HG03575 (cell line): ENCODE data around the gene C10orf105.

ENCODE experiments used
- ATAC-seq: cut with Tn5 transposase; IDR thresholded peaks from one replicate; pipeline ENCODE4 v1.9.1; 2021; ENCODE audit not compliant: unreplicated experiment, insufficient number of reproducible peaks, low FRiP score; ENCODE audit errors: extremely low read depth

C10orf105 gene

DNA sequence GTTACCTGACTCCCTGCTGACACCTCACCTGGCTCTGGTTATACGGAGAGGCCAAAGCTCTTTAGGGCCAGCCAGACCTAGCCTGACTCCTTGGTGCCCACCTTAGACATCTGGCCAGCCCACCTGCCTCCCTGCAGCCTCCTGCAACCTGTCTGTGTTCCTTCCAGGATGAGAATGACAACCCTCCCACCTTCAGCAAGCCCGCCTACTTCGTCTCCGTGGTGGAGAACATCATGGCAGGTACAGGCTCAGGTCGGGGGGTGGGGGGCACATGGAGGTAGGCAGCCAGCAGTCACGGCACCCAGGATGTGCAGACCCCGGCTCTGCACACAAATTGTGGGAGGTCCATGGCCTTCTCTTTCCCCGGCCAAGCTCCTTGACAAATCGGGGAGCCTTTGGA lies 32.1 kb downstream of the C10orf105 start:
- no peak for ATAC-seq

DNA sequence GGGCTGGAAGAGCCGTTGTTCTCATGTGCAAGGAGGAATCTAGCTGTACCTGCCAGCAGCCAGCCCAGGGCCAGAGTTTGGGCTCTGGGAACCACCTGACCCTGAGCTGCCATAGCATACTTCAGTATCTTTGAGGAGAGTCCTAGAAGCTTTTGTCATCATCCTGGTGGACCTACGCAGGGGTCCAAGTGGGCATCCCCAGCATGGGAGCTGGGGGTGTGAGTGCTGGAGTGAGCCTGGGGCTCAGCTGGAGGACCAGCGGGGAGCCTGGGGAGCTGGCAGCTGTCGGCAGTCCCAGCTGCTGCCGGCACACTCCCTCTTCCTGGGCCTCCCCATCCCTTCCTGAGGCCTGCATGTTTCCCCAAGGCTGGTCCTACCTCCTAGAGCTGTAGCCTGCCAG lies 32.5 kb downstream of the C10orf105 start:
- ATAC-seq = no peak

DNA sequence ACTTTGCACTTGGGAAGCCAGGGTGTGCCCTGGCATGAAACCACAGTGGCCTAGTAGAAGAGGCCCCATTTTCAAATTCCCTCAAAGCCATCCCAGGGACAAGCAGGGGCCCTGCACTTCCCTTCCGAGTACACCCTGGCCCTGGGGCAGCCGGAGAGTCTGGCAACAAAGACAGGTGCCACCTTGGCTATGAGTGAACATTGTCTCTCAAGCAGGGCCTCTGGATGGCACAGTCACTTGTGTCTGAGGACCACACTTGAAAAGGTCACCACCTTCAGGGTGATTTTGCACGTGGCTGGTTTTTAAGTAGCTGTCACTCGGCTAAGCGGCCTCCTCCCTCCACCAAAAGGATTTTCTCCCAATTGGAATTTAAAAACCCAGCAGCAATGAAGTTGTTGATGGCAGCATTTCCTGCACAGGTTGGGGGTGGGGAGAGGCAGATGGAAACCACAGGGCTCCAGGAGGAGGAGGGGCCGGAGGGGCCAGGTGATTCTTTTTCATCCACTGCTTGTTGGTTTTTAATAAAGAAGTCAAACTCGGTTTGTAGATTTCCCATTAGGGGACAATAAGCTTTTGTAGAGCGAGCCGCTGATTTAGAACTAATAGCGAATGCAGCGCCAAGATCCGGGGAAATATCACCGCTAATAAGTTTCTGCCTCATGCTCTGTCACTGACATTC lies 33.9 kb downstream of the C10orf105 start:
- ATAC-seq = no peak

DNA sequence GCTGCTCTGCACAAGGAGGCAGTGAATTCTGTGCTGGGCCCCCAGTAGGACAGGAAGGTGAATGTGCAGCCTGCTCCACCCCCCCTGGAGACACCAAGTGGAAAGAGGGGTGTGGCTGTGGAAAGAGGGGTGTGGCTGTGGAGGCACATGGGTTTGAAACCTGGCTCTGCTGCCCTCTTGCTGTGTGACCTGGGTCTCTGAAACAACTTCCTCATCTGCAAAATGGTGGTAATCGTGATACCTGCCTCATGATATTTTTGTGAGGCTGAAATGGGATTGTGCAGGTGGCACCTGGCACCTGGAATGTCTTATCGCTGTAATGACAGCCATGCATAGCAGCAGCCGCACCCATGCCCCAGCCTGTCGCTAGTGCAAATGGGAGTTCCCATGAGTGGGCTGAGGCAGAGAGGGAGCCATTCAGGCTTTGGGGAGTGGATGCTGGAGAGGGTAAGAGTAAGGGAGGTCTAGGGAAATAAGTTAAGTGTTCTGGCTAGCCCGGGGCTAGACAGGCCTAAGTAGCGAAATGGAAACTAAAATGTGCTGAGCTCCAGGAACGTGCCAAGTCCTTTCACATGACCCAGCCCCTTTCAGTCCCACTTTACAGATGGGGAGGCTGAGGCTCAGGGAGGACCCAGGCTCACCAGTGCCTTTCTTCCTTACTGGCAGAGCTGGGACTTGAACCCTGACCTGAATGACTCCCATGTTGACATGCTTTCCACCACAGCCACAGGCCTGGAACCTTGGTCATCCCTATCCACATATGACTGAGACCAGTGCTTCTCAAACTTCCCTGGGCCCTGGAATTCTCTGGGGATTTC lies 35.0 kb downstream of the C10orf105 start:
- no peak for ATAC-seq

DNA sequence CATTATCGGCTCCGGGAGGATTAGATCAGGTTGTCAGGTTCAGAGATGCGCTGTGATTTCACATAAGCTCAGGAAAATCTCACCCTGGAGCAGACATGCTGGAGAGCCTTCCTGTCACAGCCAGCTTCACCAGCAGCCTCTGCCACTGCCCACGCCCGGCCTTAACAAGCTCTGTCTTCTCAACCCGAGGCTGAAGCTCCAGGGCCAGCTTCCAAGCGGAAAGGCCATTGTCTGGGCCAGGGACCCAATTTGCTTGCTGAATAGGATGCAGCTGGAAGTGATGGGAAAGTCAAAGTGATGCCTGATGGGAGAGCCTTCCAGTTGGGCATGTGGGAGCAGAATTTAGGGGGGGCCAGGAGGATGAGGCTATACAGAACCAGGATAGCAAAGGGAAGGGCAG lies 36.3 kb downstream of the C10orf105 start:
- ATAC-seq = no peak

DNA sequence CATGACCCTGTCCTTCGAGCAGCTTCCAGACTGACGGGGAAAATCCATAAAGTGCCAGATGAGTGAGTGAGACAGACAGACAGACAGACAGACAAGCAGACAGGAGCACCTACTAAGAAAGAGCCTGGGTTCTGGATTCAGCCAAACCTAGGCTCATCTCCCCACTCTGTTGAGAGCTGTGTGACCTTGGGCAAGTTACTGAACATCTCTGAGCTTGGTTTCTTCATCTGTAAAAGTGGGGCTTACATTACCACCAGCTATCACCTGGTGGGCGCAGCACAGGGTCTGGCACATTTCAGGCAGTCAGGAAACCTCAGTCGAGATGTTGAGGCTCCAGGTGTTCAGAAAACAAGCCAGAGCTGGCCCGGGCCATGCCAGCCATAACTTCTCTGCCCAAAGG lies 37.6 kb downstream of the C10orf105 start:
- ATAC-seq = no peak

DNA sequence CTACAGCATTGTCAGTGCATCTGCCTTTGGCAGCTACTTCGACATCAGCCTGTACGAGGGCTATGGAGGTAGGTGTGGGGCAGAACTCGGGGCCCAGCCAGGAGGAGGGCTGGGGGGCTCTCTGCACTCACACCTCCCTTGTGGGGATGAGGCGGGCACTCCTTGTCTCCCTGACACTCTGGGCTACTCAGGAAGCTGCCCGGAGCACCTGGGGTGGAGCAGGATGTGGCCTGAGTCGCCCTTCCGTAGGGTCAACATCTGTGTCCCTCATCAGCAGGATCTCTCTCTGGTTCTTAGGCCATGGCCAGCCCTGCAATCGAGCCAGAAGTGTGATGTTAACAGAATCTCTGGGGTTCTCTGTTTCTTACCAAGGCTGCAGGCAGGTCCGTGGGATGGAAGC lies 40.2 kb downstream of the C10orf105 start:
- ATAC-seq = no peak

DNA sequence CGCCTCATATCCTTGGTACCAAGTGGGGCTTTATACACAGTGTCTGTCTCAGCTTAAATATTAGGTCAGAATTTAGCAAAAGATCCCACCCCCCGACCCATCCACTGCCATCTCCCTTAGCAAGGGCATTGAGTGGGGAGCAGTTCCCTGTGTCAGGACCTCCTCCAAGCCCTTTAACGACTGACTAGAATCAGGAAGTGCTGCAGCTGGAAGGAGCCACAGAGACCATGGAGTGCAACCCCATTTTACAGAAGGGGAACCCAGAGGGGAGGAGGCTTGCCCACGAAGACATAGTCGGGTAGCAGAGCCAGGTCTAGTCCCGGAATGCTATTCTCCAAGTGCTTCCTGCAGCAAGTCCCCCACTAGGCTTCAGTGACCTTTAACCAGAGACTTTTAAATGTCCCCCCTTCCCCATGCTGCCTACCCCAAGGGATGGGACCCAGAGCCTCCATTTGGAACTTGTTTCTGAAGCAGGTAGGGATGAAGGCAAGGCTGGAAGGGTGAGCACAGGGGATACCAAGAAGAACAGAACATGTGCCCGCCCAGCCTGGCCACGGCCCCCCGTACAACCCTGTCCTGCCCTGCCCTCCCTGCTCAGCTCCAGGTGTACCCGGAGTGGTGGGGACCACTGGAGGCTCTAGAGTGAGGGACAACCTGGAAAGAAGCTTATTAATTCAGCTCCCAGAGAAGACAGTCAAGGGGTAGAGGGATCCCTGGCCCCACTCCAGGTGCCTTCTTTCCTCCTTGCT lies 41.3 kb downstream of the C10orf105 start:
- no peak for ATAC-seq

DNA sequence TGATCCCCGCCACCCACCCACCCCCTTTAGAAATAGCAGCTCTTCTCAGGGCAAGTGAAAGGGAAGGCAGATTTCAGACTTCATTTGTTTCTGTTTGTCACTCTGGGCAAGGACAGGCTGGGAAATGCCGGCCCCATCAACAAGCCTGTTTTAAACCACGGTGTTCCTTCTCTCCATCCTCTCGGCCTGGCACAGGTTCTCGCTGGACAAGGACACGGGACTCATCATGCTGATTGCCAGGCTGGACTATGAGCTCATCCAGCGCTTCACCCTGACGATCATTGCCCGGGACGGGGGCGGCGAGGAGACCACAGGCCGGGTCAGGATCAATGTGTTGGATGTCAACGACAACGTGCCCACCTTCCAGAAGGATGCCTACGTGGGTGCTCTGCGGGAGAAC lies 42.3 kb downstream of the C10orf105 start:
- no peak for ATAC-seq

DNA sequence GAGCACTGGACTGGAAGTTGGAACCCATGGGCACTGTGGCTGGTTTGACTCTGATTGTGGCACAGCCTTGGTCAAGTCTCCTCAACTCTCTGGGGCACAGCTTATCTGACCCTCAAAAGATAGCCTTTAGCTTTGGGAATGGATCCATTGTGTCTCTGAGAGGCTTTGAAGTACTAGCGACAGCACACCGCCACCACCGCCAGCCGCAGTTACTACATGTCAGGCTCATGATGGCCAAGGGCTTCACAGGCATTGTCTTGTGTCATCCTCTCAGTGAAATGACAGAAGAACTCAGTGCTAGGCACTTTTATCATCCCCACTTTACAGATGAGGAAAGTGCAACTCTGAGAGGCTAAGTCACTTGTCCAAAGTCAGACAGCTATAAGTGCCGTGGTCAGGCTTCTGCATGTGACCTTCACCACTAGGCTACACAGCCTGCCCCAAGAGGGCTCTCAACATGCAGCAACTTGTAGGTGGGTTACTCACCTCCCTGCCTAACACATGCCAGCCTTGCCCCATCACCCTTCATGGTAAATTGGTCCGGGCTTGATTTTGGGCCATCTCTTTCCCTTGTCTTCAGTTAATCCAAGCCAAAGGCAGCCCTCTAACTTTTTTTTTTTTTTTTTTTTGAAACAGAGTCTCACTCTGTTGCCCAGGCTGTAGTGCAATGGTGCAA lies 44.1 kb downstream of the C10orf105 start:
- no peak for ATAC-seq

DNA sequence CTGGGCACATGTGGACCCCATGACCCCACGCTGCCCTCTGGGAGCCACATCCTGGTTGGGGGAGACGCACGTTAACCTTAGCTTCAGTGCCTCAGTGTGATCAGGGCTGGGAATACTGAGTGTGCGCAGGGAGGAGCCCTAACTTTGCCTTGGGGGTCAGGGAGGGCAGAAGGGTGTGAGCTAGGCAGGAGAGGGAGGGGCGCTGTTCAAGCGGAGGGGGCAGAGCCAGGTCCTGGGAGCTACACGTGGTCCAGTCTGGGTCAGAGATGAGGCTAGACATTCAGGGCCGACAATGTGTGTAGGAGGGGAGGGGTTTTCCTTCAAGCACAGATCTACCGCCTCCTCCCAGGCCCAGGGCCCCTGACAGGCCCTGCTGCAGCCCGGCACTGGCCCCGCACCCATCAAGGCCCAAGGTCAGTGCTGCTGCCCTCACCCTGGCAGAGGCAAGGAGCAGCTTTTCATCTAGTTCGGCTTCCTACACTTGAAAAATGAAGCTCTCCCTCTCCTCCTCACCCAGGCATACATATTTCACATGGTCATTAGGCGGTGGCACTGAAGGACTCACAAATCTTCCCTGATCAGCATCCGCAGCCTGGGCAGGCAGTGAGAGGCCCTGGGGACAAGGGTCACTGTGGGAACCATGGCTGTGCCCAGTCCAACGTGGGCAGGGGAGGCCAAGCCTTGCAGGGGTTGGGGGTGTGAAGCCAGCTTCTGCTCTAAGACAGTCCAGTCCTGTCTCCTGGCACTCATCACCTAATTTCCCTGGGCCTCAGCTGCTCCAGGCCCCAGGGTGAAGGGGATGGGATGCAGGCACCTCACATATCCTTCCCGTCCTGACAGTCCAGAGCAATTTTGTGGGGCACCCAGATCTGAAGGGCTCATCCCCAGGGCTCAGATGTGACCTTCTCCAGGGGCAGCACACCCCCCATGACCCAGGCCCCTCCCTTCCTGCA lies 47.3 kb downstream of the C10orf105 start:
- ATAC-seq = no peak

DNA sequence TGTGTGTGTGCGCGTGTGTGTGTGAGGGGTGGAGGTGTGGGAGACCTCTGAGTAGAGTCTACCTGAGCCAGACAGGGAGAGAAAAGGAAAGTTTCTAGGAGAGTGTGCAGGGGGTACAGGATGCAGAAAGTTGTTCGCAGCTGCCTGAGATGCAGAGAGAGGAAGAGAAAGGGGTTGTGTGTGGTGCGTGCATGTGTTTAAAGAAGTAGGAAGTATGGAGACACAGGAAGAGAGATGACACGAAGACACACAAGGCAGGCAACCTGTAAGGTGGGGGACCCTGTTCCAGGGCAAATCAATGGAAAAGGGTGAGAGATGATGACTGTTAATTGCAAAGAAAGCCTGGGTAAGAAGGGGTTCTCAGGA lies 52.2 kb downstream of the C10orf105 start:
- ATAC-seq = no peak

DNA sequence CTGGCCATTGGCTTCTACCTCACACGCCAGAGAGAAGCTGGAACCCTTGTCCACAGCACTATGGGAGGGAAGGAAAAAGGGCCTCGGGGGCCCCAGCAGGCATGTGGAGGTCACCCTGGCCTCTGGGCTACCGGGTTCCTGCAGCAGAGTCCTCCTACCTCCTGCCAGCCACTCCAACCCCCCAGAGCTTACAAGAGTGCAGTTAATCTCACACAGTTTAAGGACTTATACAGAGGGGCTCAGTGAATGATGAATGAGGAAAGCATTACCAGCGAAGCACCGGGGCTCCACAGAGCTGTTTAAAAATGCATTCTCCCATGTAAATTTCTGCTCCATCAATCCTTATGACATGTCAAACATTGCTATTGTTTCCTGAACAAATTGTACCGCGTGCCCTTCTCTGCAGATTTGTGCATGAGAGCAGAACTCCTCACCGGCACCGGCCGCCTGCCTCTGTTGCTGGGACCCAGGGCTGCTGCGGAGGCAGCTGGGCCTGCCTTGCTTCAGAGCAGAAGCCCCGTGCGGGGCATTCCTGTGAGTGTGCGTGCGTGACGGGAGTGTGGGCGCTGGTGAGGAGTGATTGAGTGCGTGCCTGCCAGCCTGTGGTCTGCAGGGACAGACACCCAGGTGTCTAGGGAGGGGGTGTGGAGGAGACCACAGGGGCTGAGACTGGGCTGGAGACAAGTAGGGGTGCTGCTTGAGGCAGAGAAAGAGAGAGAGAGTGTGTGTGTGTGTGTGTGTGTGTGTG lies 52.8 kb downstream of the C10orf105 start:
- ATAC-seq = no peak

DNA sequence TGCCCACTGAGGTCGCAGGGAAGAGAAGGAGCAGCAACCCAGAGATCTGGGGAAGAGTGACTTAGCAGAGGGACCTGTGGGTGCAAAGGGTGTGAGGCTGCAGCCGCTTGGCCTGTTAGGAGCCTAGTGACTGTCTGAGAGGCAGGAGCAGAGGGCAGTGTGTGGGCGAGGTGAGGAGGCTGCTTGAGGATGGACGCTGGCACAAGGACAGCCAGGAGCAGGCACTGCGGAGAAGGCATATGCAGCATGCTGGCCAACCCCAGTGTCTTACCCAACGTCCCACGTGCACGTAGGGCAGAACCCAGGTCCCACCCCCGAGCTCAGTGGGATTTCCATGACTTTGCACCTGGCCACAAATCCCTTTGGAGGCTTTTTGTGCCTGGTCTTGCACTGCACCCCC lies 54.1 kb downstream of the C10orf105 start:
- no peak for ATAC-seq

DNA sequence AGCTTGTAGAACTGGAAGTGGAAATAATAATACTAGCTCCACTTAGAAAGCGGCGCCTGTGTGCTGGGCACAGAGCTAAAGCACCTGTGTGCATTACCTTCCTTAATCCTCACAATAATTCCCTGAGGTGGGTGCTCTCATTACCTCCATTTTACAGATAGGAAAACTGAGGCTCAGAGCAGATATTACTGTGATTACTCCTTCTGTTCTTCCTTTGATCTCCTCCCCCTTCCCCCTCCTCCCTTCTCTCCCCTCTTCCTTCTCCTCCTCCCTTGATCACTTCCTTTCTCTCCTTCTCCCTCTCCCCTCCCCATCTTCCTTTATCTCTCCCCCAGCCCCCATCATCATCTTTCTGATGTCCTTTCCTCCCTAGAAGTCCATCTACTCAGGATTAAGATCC lies 55.0 kb downstream of the C10orf105 start:
- ATAC-seq = no peak

DNA sequence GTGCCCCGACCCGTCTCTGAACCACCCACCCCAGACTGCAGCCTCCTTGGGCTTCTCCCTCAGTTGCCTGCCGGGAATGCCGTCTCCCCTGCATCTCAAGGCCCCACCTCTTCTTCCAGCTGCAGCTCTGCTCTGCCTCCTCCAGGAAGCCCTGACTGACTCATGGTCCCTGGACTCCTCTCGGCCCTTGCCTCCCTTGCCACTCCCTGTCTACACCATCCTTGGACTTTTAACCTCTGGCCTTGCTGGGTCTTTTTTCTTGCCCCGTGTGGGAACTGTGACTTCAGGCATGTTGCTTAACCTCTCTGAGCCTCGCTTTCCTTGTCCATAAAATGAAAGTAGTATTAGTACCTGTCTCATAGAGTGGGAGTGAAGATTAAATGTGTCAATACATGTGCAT lies 56.3 kb downstream of the C10orf105 start:
- ATAC-seq = no peak

DNA sequence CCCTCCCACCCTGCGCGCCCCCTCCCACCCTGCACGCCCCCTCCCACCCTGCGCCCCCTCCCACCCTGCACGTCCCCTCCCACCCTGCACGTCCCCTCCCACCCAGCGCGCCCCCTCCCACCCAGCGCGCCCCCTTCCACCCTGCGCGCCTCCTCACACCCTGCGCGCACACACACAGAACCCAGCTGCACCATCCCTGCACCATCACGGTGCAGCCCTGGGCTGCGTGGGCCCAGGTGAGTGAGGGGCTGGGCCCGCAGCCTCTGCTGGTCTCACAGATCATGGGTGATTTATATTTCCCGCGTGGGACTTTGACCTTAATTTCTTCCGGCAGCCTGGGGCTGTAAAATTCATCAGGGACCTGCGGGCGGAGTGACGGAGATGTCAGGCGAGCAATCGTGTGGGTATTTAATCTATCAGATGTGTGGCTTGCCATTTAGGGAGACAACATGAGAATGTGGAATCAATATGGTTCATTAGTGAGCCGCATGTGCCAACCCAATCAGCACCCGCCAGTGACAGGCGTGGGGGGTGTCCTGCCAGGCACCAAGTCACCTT lies 57.7 kb downstream of the C10orf105 start:
- ATAC-seq = no peak
